HUDEP-2 (cell line): ENCODE data around the gene PTRH1.
A peak's percentile ranks its signal among the peaks of the same experiment; 100 is the strongest.
"Not testable (repeated sequence)": the region's sequence is repeated elsewhere in the genome, so short reads cannot be mapped to it uniquely, and the experiment has no call there.

Experiments
- DNase-seq, 76 experiments: peaks; one replicate each; lab custom pipeline; 2025; ENCODE audit not compliant: unreplicated experiment in 76 of 76; lab: John Stamatoyannopoulos, UW

The PTRH1 gene, protein sequence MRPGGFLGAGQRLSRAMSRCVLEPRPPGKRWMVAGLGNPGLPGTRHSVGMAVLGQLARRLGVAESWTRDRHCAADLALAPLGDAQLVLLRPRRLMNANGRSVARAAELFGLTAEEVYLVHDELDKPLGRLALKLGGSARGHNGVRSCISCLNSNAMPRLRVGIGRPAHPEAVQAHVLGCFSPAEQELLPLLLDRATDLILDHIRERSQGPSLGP

DNA sequence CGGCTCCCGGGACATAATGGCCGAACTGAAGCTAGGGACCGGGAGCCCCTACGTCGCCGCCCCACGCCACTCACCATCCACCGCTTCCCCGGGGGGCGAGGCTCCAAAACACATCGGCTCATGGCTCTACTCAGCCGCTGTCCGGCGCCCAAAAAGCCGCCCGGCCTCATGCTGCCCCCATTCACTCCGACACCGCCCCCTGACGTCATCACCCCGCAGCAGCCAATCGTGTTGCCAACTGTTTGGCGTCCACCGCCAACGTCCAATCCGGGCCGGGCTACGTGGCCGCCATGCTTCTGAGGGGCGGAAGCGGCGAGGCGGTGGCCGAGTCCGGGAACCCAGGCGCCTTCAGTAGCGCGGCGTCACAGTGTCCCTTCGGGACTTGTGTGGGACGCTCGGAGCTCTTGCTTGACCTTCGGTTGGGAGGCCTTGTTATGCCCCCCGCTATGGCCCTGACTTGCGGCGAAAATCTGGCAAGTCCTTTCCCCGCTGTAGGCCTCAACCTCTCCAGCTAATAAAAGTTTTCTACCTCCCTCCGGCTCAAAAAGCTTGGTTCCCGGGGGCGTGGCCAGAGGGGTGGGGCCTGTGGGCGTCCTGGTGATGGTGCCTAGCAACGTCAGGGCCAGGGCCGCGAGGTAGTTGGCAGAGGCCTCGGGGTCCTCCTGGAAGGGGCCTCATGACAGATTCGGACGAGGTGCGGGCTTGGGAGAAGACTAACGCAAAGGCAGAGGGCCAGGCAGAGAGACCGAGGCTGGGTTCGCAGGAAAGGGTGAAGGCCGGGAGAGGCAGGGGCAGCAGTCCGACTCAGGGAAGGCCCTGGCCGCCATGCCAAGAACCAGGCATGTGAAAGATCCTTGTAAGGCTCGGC is at the start of gene PTRH1, which contains the start of gene TTC16:
PTRH1 (minus strand) TSS at position 194 of the 868 bp plus-strand sequence; CDS start at position 170, 24 bp downstream.
TTC16 (plus strand) TSS at position 610 of the 868 bp plus-strand sequence; CDS start at position 677, 67 bp downstream.
- peak in 75 of 76 experiments; percentile 26 to 96 (median 91) for DNase-seq

DNA sequence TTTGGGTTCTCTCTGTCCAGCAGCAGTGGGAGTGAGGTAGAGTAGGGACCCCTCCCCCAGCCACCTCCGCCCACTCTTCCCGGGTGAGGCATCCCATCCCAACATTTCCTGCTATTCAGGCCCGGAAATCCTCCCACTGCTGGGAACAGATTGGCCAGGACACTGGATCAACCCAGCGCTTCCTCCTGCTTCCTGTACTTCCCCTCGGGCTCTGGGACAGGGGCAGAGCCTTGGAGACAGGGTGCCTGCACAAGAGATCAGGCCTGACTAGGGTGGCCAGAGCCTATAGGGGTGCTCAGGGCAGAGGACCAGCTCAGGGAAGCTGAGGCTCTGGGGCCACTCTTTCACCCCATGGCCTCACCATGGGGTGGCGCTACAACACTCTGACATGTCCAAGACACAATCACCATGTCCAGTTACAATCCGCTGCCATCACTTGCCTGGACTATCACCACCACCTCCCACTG is 48.5 kb upstream of the PTRH1 start:
- DNase-seq = peak in 35 of 76 experiments; percentile 2 to 53 (median 21)

- no peak for DNase-seq
Measured at GRCh38 chr9:127762111-127762676, 46.7 kb upstream of the PTRH1 start.

DNA sequence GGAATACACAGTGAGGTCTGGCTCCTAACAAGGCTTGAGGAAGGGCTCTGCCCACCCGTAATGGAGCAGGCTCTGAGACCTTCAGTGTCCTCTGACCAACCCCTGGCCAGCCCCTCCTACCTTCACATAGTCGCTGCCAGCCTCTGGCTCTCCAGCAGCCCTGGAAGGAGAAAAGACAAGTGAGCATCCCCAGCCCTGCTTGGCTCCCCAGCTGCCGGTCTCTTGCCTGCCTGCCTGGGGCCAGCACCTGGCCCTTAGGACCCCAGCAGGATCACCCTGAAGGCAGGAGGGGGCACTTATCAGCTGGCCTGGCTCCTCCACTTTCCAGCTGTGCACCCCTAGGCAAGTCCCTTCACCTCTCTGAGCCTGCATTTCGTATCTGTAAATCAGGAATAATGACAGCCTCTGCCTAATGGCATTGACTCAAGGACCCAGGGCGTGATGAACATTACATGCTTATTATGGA is 46.1 kb upstream of the PTRH1 start:
- no peak for DNase-seq

DNA sequence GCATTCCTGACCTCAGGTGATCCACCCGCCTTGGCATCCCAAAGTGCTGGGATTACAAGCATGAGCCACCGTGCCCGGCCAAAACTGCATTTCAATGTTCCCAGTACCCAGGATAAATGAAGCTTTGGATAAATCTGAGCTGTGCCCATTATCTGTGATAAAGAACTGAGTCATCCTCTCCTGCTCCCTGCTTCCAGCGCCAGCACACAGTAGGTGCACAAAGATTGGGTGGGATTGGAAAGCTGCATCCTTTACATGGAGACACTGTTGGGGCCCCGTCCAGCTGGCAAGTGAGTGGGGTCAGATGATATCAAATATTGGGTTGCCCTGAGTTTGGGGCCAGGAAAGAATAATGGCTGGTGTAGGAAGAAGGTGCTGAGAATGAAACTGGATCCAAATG is 45.6 kb upstream of the PTRH1 start:
- DNase-seq = no peak

GRCh38 chr9:127758843-127759242 is 43.4 kb upstream of the PTRH1 start:
- DNase-seq = peak in 1 of 76 experiments; percentile 11

GRCh38 chr9:127756776-127757175 is 41.3 kb upstream of the PTRH1 start:
- DNase-seq = not testable (repeated sequence)

GRCh38 chr9:127756233-127756632 is 40.8 kb upstream of the PTRH1 start:
- no peak for DNase-seq

- no peak for DNase-seq
Measured at GRCh38 chr9:127755061-127756060, 39.9 kb upstream of the PTRH1 start.

DNA sequence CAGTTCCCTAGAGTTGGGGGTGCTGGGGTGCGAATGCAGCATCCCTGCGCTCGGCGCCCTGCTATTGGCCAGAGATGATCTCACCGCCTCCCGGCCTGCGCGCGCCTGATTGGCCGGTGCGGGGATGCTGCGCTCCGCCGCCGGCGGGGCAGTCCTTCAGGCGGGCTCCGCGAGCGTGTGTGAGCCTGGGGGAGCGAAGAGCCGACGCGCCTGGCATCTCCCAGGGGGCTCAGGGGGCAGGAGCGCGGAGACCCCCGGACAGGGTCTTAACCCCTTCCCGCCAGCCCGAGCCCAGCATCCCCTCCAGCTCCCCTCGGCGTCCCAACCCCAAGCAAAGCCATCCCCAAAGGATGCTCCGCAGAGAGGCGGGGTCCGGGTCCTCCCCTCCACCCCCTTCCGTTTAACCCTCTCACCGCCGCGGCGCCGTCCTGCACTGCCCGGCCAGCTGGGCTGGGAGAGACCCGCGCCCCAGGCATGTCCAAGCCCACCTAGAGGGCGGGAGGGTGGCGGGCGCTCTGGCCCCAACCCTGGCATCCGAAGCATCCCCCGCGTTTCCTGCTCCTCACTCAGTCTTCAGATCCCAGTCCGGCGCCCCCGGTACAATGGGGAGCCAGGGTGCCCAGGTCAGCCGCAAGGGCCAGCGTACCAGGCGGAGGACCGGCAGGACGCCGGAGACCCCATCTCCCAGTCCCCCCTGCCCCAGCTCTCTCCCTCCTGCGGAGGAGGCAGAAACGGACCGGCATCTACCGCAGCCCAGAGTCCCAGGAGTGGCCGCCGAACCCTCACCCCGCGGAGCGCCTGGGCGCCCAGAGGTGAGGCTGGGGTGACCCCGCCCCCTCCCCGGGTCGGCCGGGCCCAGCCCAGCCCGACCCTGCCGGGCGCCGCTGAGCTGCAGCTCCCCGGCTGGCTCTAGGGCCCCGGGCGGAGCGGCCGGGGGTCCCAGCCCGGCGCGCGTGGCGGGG is 38.9 kb upstream of the PTRH1 start:
- no peak for DNase-seq

DNA sequence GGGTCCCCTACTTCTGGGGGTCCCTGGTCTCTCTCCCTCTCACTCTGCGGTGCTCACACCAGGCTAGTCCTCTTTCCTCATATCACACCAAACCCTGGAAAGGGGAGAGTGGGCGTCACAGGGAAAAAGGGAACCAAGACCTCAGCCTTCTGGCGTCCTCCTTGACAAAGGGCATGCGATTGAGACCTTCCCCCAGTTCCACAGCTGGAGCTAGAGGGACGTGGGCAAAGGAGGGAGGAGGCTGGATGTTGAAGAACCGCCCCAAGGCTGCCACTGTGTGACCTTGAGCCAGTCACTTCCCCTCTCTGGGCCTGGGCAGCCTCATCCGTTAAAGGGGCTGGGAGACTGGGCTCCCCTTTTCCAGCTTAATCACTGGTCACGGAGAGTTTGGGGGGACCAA is 38.2 kb upstream of the PTRH1 start:
- no peak for DNase-seq

GRCh38 chr9:127753148-127753547 is 37.7 kb upstream of the PTRH1 start:
- no peak for DNase-seq

DNA sequence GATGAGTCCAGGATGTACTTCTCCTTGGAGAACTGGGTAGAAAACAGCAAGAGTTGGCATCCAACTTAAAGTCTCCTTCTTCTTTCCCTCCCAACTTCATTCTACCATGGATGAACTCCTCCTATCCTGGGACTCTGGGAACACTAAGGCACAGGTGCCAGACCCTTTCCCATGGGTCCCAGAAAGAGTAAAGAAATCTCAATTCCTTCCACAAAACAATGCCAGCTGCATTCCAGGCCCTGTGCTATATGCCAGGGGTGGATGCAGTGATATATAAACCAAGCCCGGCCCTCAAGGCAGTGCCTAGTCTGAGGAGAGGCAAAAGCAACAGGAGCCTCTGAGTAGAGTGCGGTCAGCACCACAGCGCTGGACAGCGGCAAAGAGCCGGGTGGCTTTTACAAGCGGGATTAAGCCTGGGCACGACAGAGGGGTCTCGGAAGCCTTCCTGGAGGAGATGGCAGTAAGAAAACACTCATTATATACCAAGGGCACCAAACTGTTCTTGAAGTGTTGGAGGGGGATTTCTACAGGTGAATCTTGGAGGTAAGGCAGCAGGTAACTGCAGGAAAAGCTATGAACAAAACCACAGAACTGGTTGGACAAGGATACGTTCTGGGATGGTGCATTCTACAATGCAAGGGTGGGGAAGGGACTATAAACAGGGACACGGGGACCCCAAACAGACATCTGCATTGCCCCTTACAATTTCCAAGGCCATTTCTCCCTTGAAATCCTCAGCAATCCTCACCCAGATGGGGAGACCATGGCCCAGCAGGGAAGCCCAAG is 36.0 kb upstream of the PTRH1 start:
- DNase-seq = peak in 5 of 76 experiments; percentile 10 to 28 (median 18)

DNA sequence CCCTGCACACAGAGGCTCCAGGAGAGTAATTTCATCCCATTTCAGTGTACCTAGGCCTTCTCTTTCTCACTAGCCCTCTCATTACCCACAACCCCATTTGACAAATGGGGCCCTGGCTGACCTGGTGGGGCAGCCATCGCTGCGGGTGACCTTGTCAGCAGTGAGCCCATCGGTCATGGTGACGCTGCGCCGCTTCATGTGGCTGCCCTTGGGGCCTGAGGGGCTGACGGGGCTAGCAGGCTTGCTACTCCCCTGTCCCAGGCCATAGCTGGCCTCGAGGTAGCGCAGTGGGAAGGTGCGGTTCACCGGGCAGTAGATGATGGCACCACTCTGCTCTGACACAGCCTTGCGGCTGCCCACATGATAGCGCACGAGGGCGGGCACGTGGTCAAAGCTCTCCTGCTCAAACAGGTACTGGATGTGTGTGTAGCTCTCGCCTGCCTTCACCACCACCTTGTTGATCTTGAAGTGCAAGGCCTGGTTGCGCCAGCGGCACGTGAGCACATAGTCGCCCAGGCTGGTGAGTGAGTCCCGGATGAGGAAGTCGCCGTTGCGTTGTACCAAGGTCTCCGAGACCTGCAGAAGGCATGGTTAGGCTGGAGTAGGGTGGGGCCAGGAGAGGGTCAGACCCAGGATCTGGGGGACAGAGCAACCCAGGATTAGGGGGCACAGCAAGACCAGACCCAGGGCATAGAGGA is 33.8 kb upstream of the PTRH1 start:
- no peak for DNase-seq

GRCh38 chr9:127746959-127747569 is 31.6 kb upstream of the PTRH1 start:
- DNase-seq = no peak

GRCh38 chr9:127744398-127745110 is 29.1 kb upstream of the PTRH1 start:
- no peak for DNase-seq
